GM12878 (cell line): ENCODE measurements around the gene RBMS3.

Experiments
- ASH2L ChIP-seq: fragments of 300-600, 200-600 bp; sonication (generic); IDR thresholded peaks from 2 replicates; pipeline ENCODE4 v1.6.1; 2017; ENCODE audit warnings: low read depth, mild to moderate bottlenecking, borderline replicate concordance
- ATF3 ChIP-seq: IDR thresholded peaks from 2 replicates; pipeline ENCODE4 v1.6.1; 2011; ENCODE audit warnings: low read depth, mild to moderate bottlenecking, low read length, moderate library complexity, borderline replicate concordance; ENCODE audit errors: extremely low read depth
- CTCF ChIP-seq, 3 experiments: IDR thresholded peaks in 2 of 3; conservative IDR thresholded peaks in 1 of 3; 2 replicates each; pipeline ENCODE4 v1.5.1; 2011; ENCODE audit warnings: low read depth in 3 of 3, low read length in 3 of 3, mild to moderate bottlenecking in 3 of 3, control low read depth in 2 of 3, moderate library complexity in 2 of 3, inconsistent platforms in 1 of 3, mixed read lengths in 1 of 3; ENCODE audit not compliant: control insufficient read depth in 2 of 3, insufficient read depth in 1 of 3; ENCODE audit errors: extremely low read depth in 1 of 3
- CUX1 ChIP-seq: IDR thresholded peaks from 2 replicates; pipeline ENCODE4 v1.6.1; 2012; ENCODE audit warnings: improper control_type of control experiment, low read depth, low read length; ENCODE audit not compliant: insufficient replicate concordance
- EP300 ChIP-seq, 2 experiments: fragments of 150-350 bp in 1 of 2; IDR thresholded peaks; 2 replicates each; pipeline ENCODE4 v1.6.1; 2011 to 2012; ENCODE audit warnings: low read depth in 2 of 2, low read length in 2 of 2, borderline replicate concordance in 1 of 2, improper control_type of control experiment in 1 of 2, inconsistent platforms in 1 of 2; ENCODE audit not compliant: control insufficient read depth in 1 of 2
- FOXK2 ChIP-seq: fragments of 450-650 bp; IDR thresholded peaks from 2 replicates; pipeline ENCODE4 v1.6.1; 2017; ENCODE audit warnings: mild to moderate bottlenecking, moderate library complexity
- IKZF2 ChIP-seq, 2 experiments: fragments of 450-650 bp; IDR thresholded peaks; 2 replicates each; pipeline ENCODE4 v1.6.1; 2017; ENCODE audit warnings: mild to moderate bottlenecking in 2 of 2, moderate library complexity in 2 of 2
- JUND ChIP-seq: IDR thresholded peaks from 2 replicates; pipeline ENCODE4 v1.6.1; 2012; ENCODE audit warnings: low read depth, mild to moderate bottlenecking, low read length, improper control_type of control experiment, moderate library complexity
- NR2C2 ChIP-seq: IDR thresholded peaks from 2 replicates; pipeline ENCODE4 v1.6.1; 2011; ENCODE audit warnings: borderline replicate concordance, low read depth; ENCODE audit not compliant: control insufficient read depth, insufficient read length
- POLR2A ChIP-seq: IDR thresholded peaks from 2 replicates; pipeline ENCODE4 v1.6.1; 2011; ENCODE audit warnings: low read depth, mild to moderate bottlenecking, low read length
- SMC3 ChIP-seq: IDR thresholded peaks from 2 replicates; pipeline ENCODE4 v1.6.1; 2011; ENCODE audit warnings: low read length, improper control_type of control experiment, borderline replicate concordance
- TAF1 ChIP-seq: IDR thresholded peaks from 2 replicates; pipeline ENCODE4 v1.6.1; 2011; ENCODE audit warnings: mild to moderate bottlenecking, low read depth, low read length, borderline replicate concordance
- ZNF622 ChIP-seq: fragments of 450-650 bp; IDR thresholded peaks from 2 replicates; pipeline ENCODE4 v1.6.1; 2017; ENCODE audit warnings: mild to moderate bottlenecking, inconsistent platforms

- TF ChIP-seq POLR2A (no peak), CUX1 (no peak), NR2C2 (no peak), EP300 (IDR thresholded peaks at IDR 0.05; ENCODE audit: borderline replicate concordance in 1 of 2, control insufficient read depth in 1 of 2, low read depth in 2 of 2, low read length in 2 of 2) (no peak), ASH2L (no peak), SMC3 (no peak), JUND (no peak), CTCF (IDR thresholded peaks at IDR 0.05 in 2 of 3, conservative IDR thresholded peaks at IDR 0.05 in 1 of 3; ENCODE audit: control insufficient read depth in 2 of 3, extremely low read depth in 1 of 3, insufficient read depth in 1 of 3, low read depth in 3 of 3, low read length in 3 of 3) (no peak), TAF1 (no peak), FOXK2 (no peak), IKZF2 (IDR thresholded peaks at IDR 0.05) (no peak), ZNF622 (no peak), ATF3 (no peak)
Measured at GRCh38 chr3:29829340-29829739, 548.5 kb downstream of the RBMS3 start.
